Activated CD4-positive, alpha-beta T cell treated with anti-CD3 and anti-CD28 coated beads, Interleukin-10, Interleukin-2, amounts not matched to agents 100 ng/mL and 50 ng/mL, durations not matched to agents 16 hours and 8 hours (primary cell): ENCODE measurements around the gene CDHR4.
"Not testable (repeated sequence)": the region's sequence is repeated elsewhere in the genome, so short reads cannot be mapped to it uniquely, and the experiment has no call there.

Experiments used
- DNase-seq: peaks from one replicate; pipeline ENCODE4 v3.0.0-alpha.2; 2020

Gene CDHR4

GRCh38 chr3:49799761-49800160 lies at the start of gene CDHR4:
CDHR4 (minus strand) TSS chr3:49799873; CDS start chr3:49799812, 61 bp downstream.
- DNase-seq = no peak

- no peak for DNase-seq
These were observed 46.0 kb upstream of the CDHR4 start for GRCh38 chr3:49845694-49846093.

- DNase-seq = no peak
These were observed 45.0 kb upstream of the CDHR4 start for GRCh38 chr3:49844464-49845183.

- no peak for DNase-seq
These were observed 43.3 kb upstream of the CDHR4 start for GRCh38 chr3:49842843-49843517.

GRCh38 chr3:49841806-49842205 lies 42.1 kb upstream of the CDHR4 start:
- DNase-seq = no peak

GRCh38 chr3:49841126-49841696 lies 41.5 kb upstream of the CDHR4 start:
- peak; percentile 19 for DNase-seq

- no peak for DNase-seq
These were observed 40.7 kb upstream of the CDHR4 start for GRCh38 chr3:49840388-49840787.

GRCh38 chr3:49839193-49839809 lies 39.6 kb upstream of the CDHR4 start:
- DNase-seq = peak; percentile 82

- no peak for DNase-seq
These were observed 31.7 kb upstream of the CDHR4 start for GRCh38 chr3:49831341-49831740.

- no peak for DNase-seq
These were observed 26.3 kb upstream of the CDHR4 start for GRCh38 chr3:49826016-49826415.

- not testable (repeated sequence) for DNase-seq
These were observed 23.5 kb upstream of the CDHR4 start for GRCh38 chr3:49823131-49823530.

GRCh38 chr3:49813497-49814174 lies 14.0 kb upstream of the CDHR4 start, which contains the start of gene UBA7:
UBA7 (minus strand) TSS chr3:49813953; CDS start chr3:49813787, 166 bp downstream.
- peak; percentile 40 for DNase-seq

- no peak for DNase-seq
These were observed 13.3 kb upstream of the CDHR4 start for GRCh38 chr3:49812916-49813496.

GRCh38 chr3:49807431-49808114 lies 7.9 kb upstream of the CDHR4 start:
- DNase-seq = no peak

- no peak for DNase-seq
These were observed 7.2 kb upstream of the CDHR4 start for GRCh38 chr3:49806850-49807249.

- DNase-seq = no peak
These were observed 6.4 kb upstream of the CDHR4 start for GRCh38 chr3:49805897-49806701.

GRCh38 chr3:49805367-49805782 lies 5.7 kb upstream of the CDHR4 start:
- no peak for DNase-seq

GRCh38 chr3:49804141-49805041 lies 4.7 kb upstream of the CDHR4 start:
- DNase-seq = no peak

GRCh38 chr3:49803465-49804140 lies 3.9 kb upstream of the CDHR4 start:
- peak; percentile 32 for DNase-seq
